HG02623 (cell line): Measurements from ENCODE around the gene LOXL1.
"Not testable (repeated sequence)": the region's sequence is repeated elsewhere in the genome, so short reads cannot be mapped to it uniquely, and the experiment has no call there.

Experiments
- ATAC-seq: cut with Tn5 transposase; IDR thresholded peaks from one replicate; pipeline ENCODE4 v1.9.1; 2021; ENCODE audit warnings: moderate library complexity; ENCODE audit not compliant: unreplicated experiment

LOXL1 gene

GRCh38 chr15:73951601-73952000, 25.3 kb downstream of the LOXL1 start:
- no peak for ATAC-seq

- ATAC-seq = no peak
Measured at GRCh38 chr15:73952171-73952912, 26.1 kb downstream of the LOXL1 start.

GRCh38 chr15:73952913-73953750, 26.9 kb downstream of the LOXL1 start:
- ATAC-seq = no peak

- ATAC-seq = no peak
Measured at GRCh38 chr15:73954188-73955145, 28.2 kb downstream of the LOXL1 start.

GRCh38 chr15:73955326-73955725, 29.1 kb downstream of the LOXL1 start:
- no peak for ATAC-seq

GRCh38 chr15:73955861-73956742, 29.8 kb downstream of the LOXL1 start:
- ATAC-seq = no peak

- no peak for ATAC-seq
Measured at GRCh38 chr15:73956743-73957135, 30.5 kb downstream of the LOXL1 start.

- no peak for ATAC-seq
Measured at GRCh38 chr15:73957276-73957675, 31.0 kb downstream of the LOXL1 start.

- no peak for ATAC-seq
Measured at GRCh38 chr15:73957785-73958184, 31.5 kb downstream of the LOXL1 start.

GRCh38 chr15:73959012-73959581, 32.8 kb downstream of the LOXL1 start:
- ATAC-seq = no peak

- ATAC-seq = no peak
Measured at GRCh38 chr15:73959801-73960200, 33.5 kb downstream of the LOXL1 start.

- ATAC-seq = not testable (repeated sequence)
Measured at GRCh38 chr15:73960472-73961070, 34.3 kb downstream of the LOXL1 start.

GRCh38 chr15:73962433-73962832, 36.2 kb downstream of the LOXL1 start:
- no peak for ATAC-seq

- no peak for ATAC-seq
Measured at GRCh38 chr15:73964736-73965093, 38.5 kb downstream of the LOXL1 start.

GRCh38 chr15:73965094-73965757, 39.0 kb downstream of the LOXL1 start:
- ATAC-seq = no peak

GRCh38 chr15:73965758-73966113, 39.5 kb downstream of the LOXL1 start:
- ATAC-seq = no peak

- no peak for ATAC-seq
Measured at GRCh38 chr15:73968461-73968860, 42.2 kb downstream of the LOXL1 start.

GRCh38 chr15:73969151-73969759, 43.0 kb downstream of the LOXL1 start:
- ATAC-seq = no peak
